Panc1 (cell line): ENCODE results near the gene GDPD3. TPM values are rescaled to one million over a fixed set of nuclear protein-coding genes. Genes with fewer than 3 reads are reported as not detected.

Source experiments
- ATAC-seq: fragments of 200-7000 bp; cut with Tn5 transposase; 2 replicates; pipeline ENCODE4 v1.9.1; 2020; ENCODE audit warnings: mild to moderate bottlenecking, moderate library complexity
- BruUV-seq: library from RNA; stranded (reverse); fragments of 400-500 nt; replicated peaks from 2 replicates; lab custom pipeline; 2021; lab: Mats Ljungman, UMichigan
- CTCF ChIA-PET: fragments of 300-600 bp; sonication (Branson Sonifier 250); formaldehyde crosslinking; loops from one replicate; lab custom pipeline; 2022; ENCODE audit warnings: antibody characterized with exemption; lab: Charles Lee
- POLR2A ChIA-PET: fragments of 300-600 bp; sonication (Branson Sonifier 250); formaldehyde crosslinking; loops from one replicate; lab custom pipeline; 2022; ENCODE audit warnings: antibody characterized with exemption; lab: Charles Lee
- DNase-seq: peaks from one replicate; pipeline ENCODE4 v3.0.0-alpha.2; 2010; ENCODE audit warnings: low read depth, low spot score
- H3K27ac ChIP-seq: 2 replicates; pipeline ENCODE4 v1.5.1; 2011; ENCODE audit warnings: mild to moderate bottlenecking, low read length, inconsistent platforms
- H3K27me3 ChIP-seq: fragments of 200-500 bp; sonication (Bioruptor generic); 2 replicates; pipeline ENCODE4 v1.6.0; 2014; ENCODE audit warnings: low read length, inconsistent platforms; ENCODE audit not compliant: control insufficient read depth, insufficient read depth
- H3K36me3 ChIP-seq: fragments of 200-500 bp; sonication (Bioruptor generic); 2 replicates; pipeline ENCODE4 v1.5.1; 2014; ENCODE audit warnings: inconsistent platforms, mild to moderate bottlenecking, low read length, moderate library complexity; ENCODE audit not compliant: control insufficient read depth, insufficient read depth
- H3K4me1 ChIP-seq: 2 replicates; pipeline ENCODE4 v1.5.1; 2011; ENCODE audit warnings: inconsistent platforms, mild to moderate bottlenecking, low read length, moderate library complexity; ENCODE audit not compliant: control insufficient read depth, insufficient read depth
- H3K4me3 ChIP-seq, 2 experiments: 2 replicates each; pipeline ENCODE4 v1.5.1; 2011 to 2012; ENCODE audit warnings: low read depth in 2 of 2, low read length in 2 of 2, mild to moderate bottlenecking in 2 of 2, inconsistent platforms in 1 of 2, moderate library complexity in 1 of 2
- H3K9me3 ChIP-seq: fragments of 200-500 bp; sonication (Bioruptor generic); 2 replicates; pipeline ENCODE4 v1.5.1; 2014; ENCODE audit warnings: low read depth, mild to moderate bottlenecking, inconsistent platforms, low read length, moderate library complexity; ENCODE audit not compliant: control insufficient read depth, insufficient read depth
- SIN3A ChIP-seq: IDR thresholded peaks from 2 replicates; pipeline ENCODE4 v1.6.1; 2012; ENCODE audit warnings: low read depth, mild to moderate bottlenecking, low read length, moderate library complexity, borderline replicate concordance; ENCODE audit not compliant: insufficient read depth
- TCF7L2 ChIP-seq: IDR thresholded peaks from 2 replicates; pipeline ENCODE4 v1.6.1; 2011; ENCODE audit warnings: mild to moderate bottlenecking, low read depth, low read length, inconsistent platforms
- in situ Hi-C: cut with HindIII; loops from 2 replicates; pipeline ENCODE4 v1.10.0; 2016; ENCODE audit warnings: low sequenced_read_pairs, low pct_unique_long_range_greater_than_20kb
- intact Hi-C: fragments of 100-400 bp; cut with micrococcal nuclease; formaldehyde crosslinking; loops from one replicate; pipeline ENCODE4 v1.10.0; 2022; ENCODE audit not compliant: unreplicated experiment
- total RNA-seq: library from RNA; stranded (reverse); gene quantifications from one replicate; pipeline ENCODE4 v1.2.1, GENCODE V29; 2021; ENCODE audit not compliant: unreplicated experiment
- TF ChIP-seq, protein P1 (sequence below): fragments of 450-650 bp; IDR thresholded peaks from 2 replicates; pipeline ENCODE4 v1.5.1; 2017; ENCODE audit warnings: mild to moderate bottlenecking
- TF ChIP-seq, protein P2 (sequence below), 2 experiments: IDR thresholded peaks; 2 replicates each; pipeline ENCODE4 v1.6.1; 2011 to 2012; ENCODE audit warnings: low read depth in 2 of 2, control low read depth in 1 of 2, low read length in 1 of 2, mild to moderate bottlenecking in 1 of 2, moderate library complexity in 1 of 2; ENCODE audit not compliant: insufficient read depth in 1 of 2

Gene GDPD3
- total RNA-seq, 1 experiment from 2014 or later: 2.5 TPM

DNA sequence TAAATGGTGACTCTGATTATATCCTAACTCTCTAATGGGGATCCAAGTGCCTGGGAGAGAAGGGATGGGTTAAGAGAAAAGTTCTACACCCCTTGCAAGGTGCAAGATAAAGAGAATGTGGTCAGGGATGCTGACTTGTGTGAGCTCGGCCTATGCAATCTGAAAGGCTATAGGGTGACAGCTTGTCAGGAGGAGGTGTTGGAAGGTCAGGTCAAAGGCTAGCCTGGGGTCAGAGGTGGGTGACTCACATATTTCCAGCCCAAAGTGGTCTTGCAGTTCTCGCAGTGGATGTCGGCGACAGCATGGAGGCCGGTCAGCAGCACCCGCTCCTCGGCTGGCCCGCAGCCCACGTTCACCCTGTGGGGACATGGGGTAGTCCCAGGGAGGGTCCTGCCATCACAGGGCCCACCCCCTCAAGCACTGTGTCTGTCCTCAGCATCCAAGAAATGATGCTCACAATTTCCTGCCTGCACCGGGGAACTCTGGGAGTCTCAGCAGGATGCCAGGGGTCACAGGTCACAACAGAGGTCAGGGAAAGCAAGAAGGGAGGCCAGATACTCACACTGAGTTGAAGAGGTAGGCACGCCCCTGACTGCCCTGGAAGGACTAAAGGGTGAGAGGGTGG, 18.7 kb downstream of the GDPD3 start:
- Histone ChIP-seq H3K4me1 (peaks cover 18% of the 10 kb centered on the region), H3K4me3 (no peak overlapping the region), H3K27me3 (no peaks in the 10 kb centered on the region), H3K27ac (no peak overlapping the region), H3K9me3 (peaks cover 19% of the 10 kb centered on the region; the same call in 1 of the 2 replicates), H3K36me3 (no peaks in the 10 kb centered on the region)
- no peak for ATAC-seq
- CTCF ChIA-PET: no interaction called here
- POLR2A ChIA-PET: no interaction called here
- intact Hi-C loops: no loop called here
- TF ChIP-seq, protein P1, sequence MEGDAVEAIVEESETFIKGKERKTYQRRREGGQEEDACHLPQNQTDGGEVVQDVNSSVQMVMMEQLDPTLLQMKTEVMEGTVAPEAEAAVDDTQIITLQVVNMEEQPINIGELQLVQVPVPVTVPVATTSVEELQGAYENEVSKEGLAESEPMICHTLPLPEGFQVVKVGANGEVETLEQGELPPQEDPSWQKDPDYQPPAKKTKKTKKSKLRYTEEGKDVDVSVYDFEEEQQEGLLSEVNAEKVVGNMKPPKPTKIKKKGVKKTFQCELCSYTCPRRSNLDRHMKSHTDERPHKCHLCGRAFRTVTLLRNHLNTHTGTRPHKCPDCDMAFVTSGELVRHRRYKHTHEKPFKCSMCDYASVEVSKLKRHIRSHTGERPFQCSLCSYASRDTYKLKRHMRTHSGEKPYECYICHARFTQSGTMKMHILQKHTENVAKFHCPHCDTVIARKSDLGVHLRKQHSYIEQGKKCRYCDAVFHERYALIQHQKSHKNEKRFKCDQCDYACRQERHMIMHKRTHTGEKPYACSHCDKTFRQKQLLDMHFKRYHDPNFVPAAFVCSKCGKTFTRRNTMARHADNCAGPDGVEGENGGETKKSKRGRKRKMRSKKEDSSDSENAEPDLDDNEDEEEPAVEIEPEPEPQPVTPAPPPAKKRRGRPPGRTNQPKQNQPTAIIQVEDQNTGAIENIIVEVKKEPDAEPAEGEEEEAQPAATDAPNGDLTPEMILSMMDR: no peak
- TF ChIP-seq SIN3A: no peak
- BruUV-seq: no TSS peak
- in situ Hi-C loops: no loop called here
- DNase-seq: no peak

DNA sequence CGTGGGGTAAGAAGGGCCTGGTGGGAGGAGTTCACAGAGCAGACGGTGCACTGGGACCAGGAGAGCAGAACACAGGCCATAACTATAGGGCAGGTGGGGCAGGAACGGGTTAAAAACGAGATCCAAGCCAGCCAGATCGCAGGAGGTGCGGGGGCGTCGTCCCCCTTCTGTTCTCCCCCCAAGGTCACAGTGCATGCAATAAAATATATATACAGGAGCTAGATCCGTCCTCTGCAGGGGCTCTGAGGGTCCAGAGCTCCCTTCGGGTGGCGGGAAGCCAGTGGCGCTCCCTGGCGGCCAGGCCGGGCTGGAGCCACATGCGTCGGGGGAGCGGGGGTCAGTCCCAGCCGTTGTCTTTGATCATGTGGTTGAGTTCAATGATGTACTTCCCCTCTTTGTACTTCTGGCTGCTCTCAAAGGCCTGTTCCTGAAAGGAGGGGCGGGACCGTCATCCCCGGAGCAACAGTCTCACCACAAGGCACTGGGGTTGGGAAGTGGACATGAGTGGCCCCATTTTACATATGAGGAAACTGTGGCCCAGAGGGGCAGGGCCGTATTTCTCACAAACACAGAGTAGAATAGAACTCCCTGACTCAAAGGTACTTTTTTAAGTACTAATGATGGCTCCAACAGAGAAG, 20.8 kb downstream of the GDPD3 start:
- peaks cover 23% of the 10 kb centered on the region for H3K4me1 ChIP-seq
- in situ Hi-C loops: no loop called here
- DNase-seq: no peak
- CTCF ChIA-PET: interaction anchor here (0.6 to 2.3 kb wide), 12 partner anchors 13 to 317 kb away, joined by 3 to 11 read pairs (median 4); partner anchors contain the start of gene CORO1A
- peak; percentile 64 for ATAC-seq
- H3K27me3 ChIP-seq: no peaks in the 10 kb centered on the region
- H3K4me3 ChIP-seq: peak overlapping the region; percentile 48 to 74
- H3K36me3 ChIP-seq: no peaks in the 10 kb centered on the region
- BruUV-seq: no TSS peak
- TF ChIP-seq, protein P1: peak; percentile 91
- TF ChIP-seq, protein P2, sequence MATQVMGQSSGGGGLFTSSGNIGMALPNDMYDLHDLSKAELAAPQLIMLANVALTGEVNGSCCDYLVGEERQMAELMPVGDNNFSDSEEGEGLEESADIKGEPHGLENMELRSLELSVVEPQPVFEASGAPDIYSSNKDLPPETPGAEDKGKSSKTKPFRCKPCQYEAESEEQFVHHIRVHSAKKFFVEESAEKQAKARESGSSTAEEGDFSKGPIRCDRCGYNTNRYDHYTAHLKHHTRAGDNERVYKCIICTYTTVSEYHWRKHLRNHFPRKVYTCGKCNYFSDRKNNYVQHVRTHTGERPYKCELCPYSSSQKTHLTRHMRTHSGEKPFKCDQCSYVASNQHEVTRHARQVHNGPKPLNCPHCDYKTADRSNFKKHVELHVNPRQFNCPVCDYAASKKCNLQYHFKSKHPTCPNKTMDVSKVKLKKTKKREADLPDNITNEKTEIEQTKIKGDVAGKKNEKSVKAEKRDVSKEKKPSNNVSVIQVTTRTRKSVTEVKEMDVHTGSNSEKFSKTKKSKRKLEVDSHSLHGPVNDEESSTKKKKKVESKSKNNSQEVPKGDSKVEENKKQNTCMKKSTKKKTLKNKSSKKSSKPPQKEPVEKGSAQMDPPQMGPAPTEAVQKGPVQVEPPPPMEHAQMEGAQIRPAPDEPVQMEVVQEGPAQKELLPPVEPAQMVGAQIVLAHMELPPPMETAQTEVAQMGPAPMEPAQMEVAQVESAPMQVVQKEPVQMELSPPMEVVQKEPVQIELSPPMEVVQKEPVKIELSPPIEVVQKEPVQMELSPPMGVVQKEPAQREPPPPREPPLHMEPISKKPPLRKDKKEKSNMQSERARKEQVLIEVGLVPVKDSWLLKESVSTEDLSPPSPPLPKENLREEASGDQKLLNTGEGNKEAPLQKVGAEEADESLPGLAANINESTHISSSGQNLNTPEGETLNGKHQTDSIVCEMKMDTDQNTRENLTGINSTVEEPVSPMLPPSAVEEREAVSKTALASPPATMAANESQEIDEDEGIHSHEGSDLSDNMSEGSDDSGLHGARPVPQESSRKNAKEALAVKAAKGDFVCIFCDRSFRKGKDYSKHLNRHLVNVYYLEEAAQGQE (IDR thresholded peaks at IDR 0.05; ENCODE audit: insufficient read depth in 1 of 2, low read depth in 2 of 2, low read length in 1 of 2): no peak
- TF ChIP-seq SIN3A: no peak
- TF ChIP-seq TCF7L2: peak; percentile 23; the same call in 1 of the 2 replicates
- H3K27ac ChIP-seq: peak overlapping the region; percentile 69
- POLR2A ChIA-PET: no interaction called here
- intact Hi-C loops: no loop called here
- peaks cover 11% of the 10 kb centered on the region; the same call in 1 of the 2 replicates for H3K9me3 ChIP-seq
